GM12878 (cell line): Measurements from ENCODE around the gene HEYL.

Experiments
- BACH1 ChIP-seq: fragments of 450-650 bp; IDR thresholded peaks from 2 replicates; pipeline ENCODE4 v1.6.1; 2017; ENCODE audit warnings: mild to moderate bottlenecking, borderline replicate concordance
- CEBPB ChIP-seq, 2 experiments: fragments of 150-350 bp in 1 of 2; IDR thresholded peaks; 2 replicates each; pipeline ENCODE4 v1.6.1; 2012 to 2014; ENCODE audit warnings: low read depth in 2 of 2, low read length in 2 of 2, borderline replicate concordance in 1 of 2, inconsistent platforms in 1 of 2
- EZH2 ChIP-seq: IDR thresholded peaks from 2 replicates; pipeline ENCODE4 v1.6.1; 2012; ENCODE audit warnings: low read depth, mild to moderate bottlenecking, control low read depth, inconsistent platforms, low read length, borderline replicate concordance; ENCODE audit not compliant: control insufficient read depth
- TARDBP ChIP-seq: IDR thresholded peaks from 2 replicates; pipeline ENCODE4 v1.6.1; 2016; ENCODE audit warnings: borderline replicate concordance
- TF ChIP-seq, protein P1 (sequence below), 3 experiments: IDR thresholded peaks in 2 of 3; conservative IDR thresholded peaks in 1 of 3; 2 replicates each; pipeline ENCODE4 v1.5.1; 2011; ENCODE audit warnings: low read depth in 3 of 3, low read length in 3 of 3, mild to moderate bottlenecking in 3 of 3, control low read depth in 2 of 3, moderate library complexity in 2 of 3, inconsistent platforms in 1 of 3, mixed read lengths in 1 of 3; ENCODE audit not compliant: control insufficient read depth in 2 of 3, insufficient read depth in 1 of 3; ENCODE audit errors: extremely low read depth in 1 of 3

DNA sequence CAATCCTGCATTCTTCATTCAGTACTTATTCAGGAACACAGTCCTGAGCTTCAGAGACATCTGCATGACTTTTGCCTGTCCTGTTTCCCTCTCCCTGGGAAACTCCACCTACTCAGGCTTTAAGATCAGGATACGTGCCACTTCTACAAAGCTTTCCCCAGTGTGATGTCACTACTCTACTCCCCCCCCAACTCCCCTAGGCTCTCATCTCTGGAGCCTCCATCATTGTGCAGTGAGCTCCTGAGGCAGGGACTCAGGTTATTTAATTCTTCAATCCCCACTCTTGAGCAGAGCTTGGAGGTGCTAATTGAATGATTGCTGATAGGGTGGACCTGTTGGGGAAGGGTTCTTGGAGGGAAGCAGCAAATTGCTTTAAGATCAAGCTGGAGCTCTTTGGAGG, 31.2 kb upstream of the HEYL start:
- TF ChIP-seq TARDBP (no peak), BACH1 (no peak), EZH2 (no peak), CEBPB (IDR thresholded peaks at IDR 0.05; ENCODE audit: borderline replicate concordance in 1 of 2, low read depth in 2 of 2, low read length in 2 of 2) (no peak)
- TF ChIP-seq, protein P1, sequence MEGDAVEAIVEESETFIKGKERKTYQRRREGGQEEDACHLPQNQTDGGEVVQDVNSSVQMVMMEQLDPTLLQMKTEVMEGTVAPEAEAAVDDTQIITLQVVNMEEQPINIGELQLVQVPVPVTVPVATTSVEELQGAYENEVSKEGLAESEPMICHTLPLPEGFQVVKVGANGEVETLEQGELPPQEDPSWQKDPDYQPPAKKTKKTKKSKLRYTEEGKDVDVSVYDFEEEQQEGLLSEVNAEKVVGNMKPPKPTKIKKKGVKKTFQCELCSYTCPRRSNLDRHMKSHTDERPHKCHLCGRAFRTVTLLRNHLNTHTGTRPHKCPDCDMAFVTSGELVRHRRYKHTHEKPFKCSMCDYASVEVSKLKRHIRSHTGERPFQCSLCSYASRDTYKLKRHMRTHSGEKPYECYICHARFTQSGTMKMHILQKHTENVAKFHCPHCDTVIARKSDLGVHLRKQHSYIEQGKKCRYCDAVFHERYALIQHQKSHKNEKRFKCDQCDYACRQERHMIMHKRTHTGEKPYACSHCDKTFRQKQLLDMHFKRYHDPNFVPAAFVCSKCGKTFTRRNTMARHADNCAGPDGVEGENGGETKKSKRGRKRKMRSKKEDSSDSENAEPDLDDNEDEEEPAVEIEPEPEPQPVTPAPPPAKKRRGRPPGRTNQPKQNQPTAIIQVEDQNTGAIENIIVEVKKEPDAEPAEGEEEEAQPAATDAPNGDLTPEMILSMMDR (IDR thresholded peaks at IDR 0.05 in 2 of 3, conservative IDR thresholded peaks at IDR 0.05 in 1 of 3; ENCODE audit: control insufficient read depth in 2 of 3, extremely low read depth in 1 of 3, insufficient read depth in 1 of 3, low read depth in 3 of 3, low read length in 3 of 3), result no peak
